ENCODE data around the gene DIP2A. TPM values are rescaled to one million over a fixed set of nuclear protein-coding genes. Genes with fewer than 3 reads are reported as not detected.
"Not testable (repeated sequence)": the region's sequence is repeated elsewhere in the genome, so short reads cannot be mapped to it uniquely, and the experiment has no call there.

The DIP2A gene
- total RNA-seq, 5 donors from 2014 or later (not counting 1 experiment from before 2014, with no cell fraction given), result 113 to 132 (median 128) TPM

DNA sequence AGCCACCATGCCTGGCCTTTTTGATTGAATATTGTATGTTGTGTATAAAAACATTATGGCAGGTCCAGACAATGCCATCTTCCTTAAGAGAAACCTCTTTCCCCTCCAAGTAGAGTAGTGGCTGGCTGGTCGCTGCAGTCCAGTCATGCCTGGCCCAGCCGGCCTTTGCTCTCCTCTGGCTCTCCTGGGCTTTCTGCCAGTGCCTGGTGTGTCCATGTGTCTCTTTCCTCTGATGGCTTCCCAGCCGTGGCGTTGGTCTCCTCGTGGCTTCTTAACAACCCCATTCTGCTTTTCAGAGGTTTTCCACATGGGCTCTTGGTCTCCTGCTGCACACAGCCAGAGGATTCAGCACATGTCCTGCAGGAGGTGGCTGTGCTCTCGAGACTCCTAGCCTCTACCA lies 58.7 kb downstream of the DIP2A start:
- peaks cover 54% of the 10 kb centered on the region for H3K36me3 Mint-ChIP-seq
- ChIA-PET POLR2A (no interaction called here), CTCF (no interaction called here)
- H3K9me3 ChIP-seq, result no peaks in the 10 kb centered on the region
- no peak overlapping the region for H3K27ac Mint-ChIP-seq
- H3K27ac ChIP-seq (ENCODE audit: low read length), result no peak overlapping the region
- H3K9me3 Mint-ChIP-seq, result peaks cover 0 to 4% (median 0%) of the 10 kb centered on the region in 3 donors
- H3K4me3 ChIP-seq (ENCODE audit: control insufficient read depth in 1 of 2, extremely low read depth in 1 of 2, low read length in 1 of 2), result no peak overlapping the region
- H3K4me1 ChIP-seq (ENCODE audit: control insufficient read depth in 1 of 2, extremely low read depth in 1 of 2, insufficient read depth in 2 of 2, low read length in 2 of 2), result peaks cover 7 to 11% of the 10 kb centered on the region in 2 experiments
- ATAC-seq (replicated peaks in 1 of 4), result no peak
- peaks cover 0 to 29% of the 10 kb centered on the region in 2 donors for H3K36me3 ChIP-seq (ENCODE audit: control insufficient read depth in 2 of 2, extremely low read depth in 1 of 2, insufficient read depth in 1 of 2, low read length in 1 of 2)
- H3K27me3 Mint-ChIP-seq, result no peaks in the 10 kb centered on the region
- peaks cover 25 to 32% (median 28%) of the 10 kb centered on the region in 3 donors for H3K4me1 Mint-ChIP-seq
- DNase-seq, result no peak
- H3K4me3 Mint-ChIP-seq, result peak overlapping the region in 1 of 3 donors; percentile 24
- 98% methylated on average over 6 of the region's 6 CpGs for WGBS (ENCODE audit: insufficient coverage)
- no peaks in the 10 kb centered on the region for H3K27me3 ChIP-seq (replicated peaks in 1 of 2; ENCODE audit: control insufficient read depth in 2 of 2, extremely low read depth in 1 of 2, insufficient read depth in 2 of 2, low read length in 1 of 2)

- Mint-ChIP-seq H3K27me3 (no peaks in the 10 kb centered on the region), H3K9me3 (peaks cover 0 to 4% (median 0%) of the 10 kb centered on the region in 3 donors), H3K27ac (peak overlapping the region in 1 of 2 donors; percentile 16), H3K4me1 (peaks cover 20 to 32% (median 24%) of the 10 kb centered on the region in 3 donors), H3K4me3 (no peak overlapping the region), H3K36me3 (peaks cover 51% of the 10 kb centered on the region)
- Histone ChIP-seq H3K27me3 (replicated peaks in 1 of 2; ENCODE audit: control insufficient read depth in 2 of 2, extremely low read depth in 1 of 2, insufficient read depth in 2 of 2, low read length in 1 of 2) (no peaks in the 10 kb centered on the region), H3K27ac (ENCODE audit: low read length) (no peak overlapping the region), H3K9me3 (no peaks in the 10 kb centered on the region), H3K4me1 (ENCODE audit: control insufficient read depth in 1 of 2, extremely low read depth in 1 of 2, insufficient read depth in 2 of 2, low read length in 2 of 2) (peaks cover 7 to 11% of the 10 kb centered on the region in 2 experiments), H3K4me3 (ENCODE audit: control insufficient read depth in 1 of 2, extremely low read depth in 1 of 2, low read length in 1 of 2) (no peak overlapping the region), H3K36me3 (ENCODE audit: control insufficient read depth in 2 of 2, extremely low read depth in 1 of 2, insufficient read depth in 1 of 2, low read length in 1 of 2) (peaks cover 0 to 32% of the 10 kb centered on the region in 2 donors)
- ChIA-PET CTCF (no interaction called here), POLR2A (interaction anchor here (0.7 to 0.9 kb wide), 2 partner anchors 9 to 128 kb away, joined by 3 to 6 read pairs; no protein-coding TSS in a partner anchor)
- ATAC-seq (replicated peaks in 1 of 4) (no peak), DNase-seq (no peak)
- WGBS (ENCODE audit: insufficient coverage), result 80% methylated on average over 1 of the region's 4 CpGs
Observed at GRCh38 chr21:46518983-46519583, 60.4 kb downstream of the DIP2A start.

DNA sequence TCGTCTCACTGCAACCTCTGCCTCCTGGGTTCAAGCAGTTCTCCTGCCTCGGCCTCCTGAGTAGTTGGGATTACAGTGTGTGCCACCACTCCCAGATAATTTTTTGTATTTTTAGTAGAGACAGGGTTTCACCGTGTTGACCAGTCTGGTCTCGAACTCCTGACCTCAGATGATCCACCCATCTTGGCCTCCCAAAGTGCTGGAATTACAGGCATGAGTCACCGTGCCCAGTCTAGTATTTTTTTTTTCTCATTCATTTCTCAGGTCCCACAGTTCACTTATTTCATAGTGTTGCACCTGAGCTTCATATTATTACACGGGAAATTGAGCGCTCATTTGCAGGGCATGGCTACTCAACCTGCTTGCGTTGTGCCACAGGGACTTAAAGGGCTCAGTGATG lies 68.7 kb downstream of the DIP2A start:
- peaks cover 0 to 27% of the 10 kb centered on the region in 2 donors for H3K36me3 ChIP-seq (ENCODE audit: control insufficient read depth in 2 of 2, extremely low read depth in 1 of 2, insufficient read depth in 1 of 2, low read length in 1 of 2)
- not testable (repeated sequence) for ATAC-seq (replicated peaks in 1 of 4)
- POLR2A ChIA-PET, result interaction anchor here in 1 of 2 donors (0.7 kb wide), 1 partner anchor 29 kb away, joined by 5 read pairs; no protein-coding TSS in a partner anchor

DNA sequence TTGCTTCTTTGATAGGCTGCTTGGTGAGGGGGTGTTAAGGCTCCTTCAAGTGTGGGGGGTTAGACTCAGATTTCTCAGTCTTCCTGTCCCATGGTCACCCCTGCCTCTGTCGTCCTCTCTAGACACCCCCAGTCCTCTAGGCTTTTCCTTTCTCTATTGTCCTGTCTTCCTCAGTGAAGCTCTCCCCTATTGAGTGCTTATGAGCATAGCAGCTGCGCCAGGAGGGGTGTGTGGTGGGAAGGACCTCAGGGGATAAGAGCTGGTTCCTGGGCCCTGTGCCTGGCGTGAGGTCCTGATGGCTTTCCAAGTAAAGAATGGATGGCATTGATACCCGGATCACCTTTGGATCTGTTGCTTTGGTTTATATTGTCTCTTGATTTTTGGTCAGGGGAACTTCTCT lies 69.1 kb downstream of the DIP2A start:
- H3K9me3 Mint-ChIP-seq, result no peaks in the 10 kb centered on the region
- H3K4me1 Mint-ChIP-seq, result peaks cover 48 to 52% (median 48%) of the 10 kb centered on the region in 3 donors
- Histone ChIP-seq H3K4me1 (ENCODE audit: control insufficient read depth in 1 of 2, extremely low read depth in 1 of 2, insufficient read depth in 2 of 2, low read length in 2 of 2) (peaks cover 12 to 25% of the 10 kb centered on the region in 2 experiments), H3K27me3 (replicated peaks in 1 of 2; ENCODE audit: control insufficient read depth in 2 of 2, extremely low read depth in 1 of 2, insufficient read depth in 2 of 2, low read length in 1 of 2) (no peaks in the 10 kb centered on the region), H3K4me3 (ENCODE audit: control insufficient read depth in 1 of 2, extremely low read depth in 1 of 2, low read length in 1 of 2) (no peak overlapping the region), H3K9me3 (no peaks in the 10 kb centered on the region), H3K27ac (ENCODE audit: low read length) (no peak overlapping the region), H3K36me3 (ENCODE audit: control insufficient read depth in 2 of 2, extremely low read depth in 1 of 2, insufficient read depth in 1 of 2, low read length in 1 of 2) (peaks cover 0 to 28% of the 10 kb centered on the region in 2 donors)
- 86% methylated on average over 1 of the region's 4 CpGs for WGBS (ENCODE audit: insufficient coverage)
- ATAC-seq (replicated peaks in 1 of 4) (no peak), DNase-seq (no peak)
- ChIA-PET POLR2A (interaction anchor here in 1 of 2 donors (0.5 kb wide), 1 partner anchor 117 kb away, joined by 3 read pairs; no protein-coding TSS in a partner anchor), CTCF (interaction anchor here in 1 of 2 donors (0.6 kb wide), 1 partner anchor 20 kb away, joined by 10 read pairs; no protein-coding TSS in a partner anchor)
- peaks cover 37% of the 10 kb centered on the region for H3K36me3 Mint-ChIP-seq
- peak overlapping the region in 1 of 2 donors; percentile 48 for H3K27ac Mint-ChIP-seq
- no peak overlapping the region for H3K4me3 Mint-ChIP-seq
- H3K27me3 Mint-ChIP-seq, result no peaks in the 10 kb centered on the region

More for the DNA sequence above, 68.7 kb downstream of the DIP2A start:
- H3K36me3 Mint-ChIP-seq, result peaks cover 35% of the 10 kb centered on the region
- H3K27me3 Mint-ChIP-seq; H3K4me3 ChIP-seq (ENCODE audit: control insufficient read depth in 1 of 2, extremely low read depth in 1 of 2, low read length in 1 of 2); H3K27ac ChIP-seq (ENCODE audit: low read length); DNase-seq; H3K9me3 ChIP-seq; H3K27me3 ChIP-seq (replicated peaks in 1 of 2; ENCODE audit: control insufficient read depth in 2 of 2, extremely low read depth in 1 of 2, insufficient read depth in 2 of 2, low read length in 1 of 2); H3K9me3 Mint-ChIP-seq; CTCF ChIA-PET; H3K4me3 Mint-ChIP-seq: not testable (repeated sequence)
- H3K4me1 ChIP-seq (ENCODE audit: control insufficient read depth in 1 of 2, extremely low read depth in 1 of 2, insufficient read depth in 2 of 2, low read length in 2 of 2), result peaks cover 12 to 25% of the 10 kb centered on the region in 2 experiments
- peak overlapping the region in 1 of 2 donors; percentile 48 for H3K27ac Mint-ChIP-seq
- 94% methylated on average over 3 of the region's 8 CpGs for WGBS (ENCODE audit: insufficient coverage)
- peaks cover 45 to 49% (median 46%) of the 10 kb centered on the region in 3 donors for H3K4me1 Mint-ChIP-seq

GRCh38 chr21:46532080-46532479 lies 73.4 kb downstream of the DIP2A start:
- Mint-ChIP-seq H3K4me3 (peak overlapping the region in 2 of 3 donors; percentile 18 to 23), H3K9me3 (no peaks in the 10 kb centered on the region), H3K27me3 (no peaks in the 10 kb centered on the region), H3K27ac (peak overlapping the region; percentile 91 to 95), H3K36me3 (peaks cover 41% of the 10 kb centered on the region), H3K4me1 (peaks cover 45 to 50% (median 47%) of the 10 kb centered on the region in 3 donors)
- Histone ChIP-seq H3K9me3 (no peaks in the 10 kb centered on the region), H3K4me1 (ENCODE audit: control insufficient read depth in 1 of 2, extremely low read depth in 1 of 2, insufficient read depth in 2 of 2, low read length in 2 of 2) (peaks cover 8 to 16% of the 10 kb centered on the region in 2 experiments), H3K27ac (ENCODE audit: low read length) (no peak overlapping the region), H3K36me3 (ENCODE audit: control insufficient read depth in 2 of 2, extremely low read depth in 1 of 2, insufficient read depth in 1 of 2, low read length in 1 of 2) (peaks cover 14 to 58% of the 10 kb centered on the region in 2 donors), H3K27me3 (replicated peaks in 1 of 2; ENCODE audit: control insufficient read depth in 2 of 2, extremely low read depth in 1 of 2, insufficient read depth in 2 of 2, low read length in 1 of 2) (no peaks in the 10 kb centered on the region), H3K4me3 (ENCODE audit: control insufficient read depth in 1 of 2, extremely low read depth in 1 of 2, low read length in 1 of 2) (no peak overlapping the region)
- ChIA-PET POLR2A (interaction anchor here (0.7 to 1.4 kb wide), 5 partner anchors 10 to 105 kb away, joined by 3 to 5 read pairs (median 4); no protein-coding TSS in a partner anchor), CTCF (interaction anchor here (0.6 to 2.3 kb wide), 6 partner anchors 20 to 107 kb away, joined by 3 to 12 read pairs (median 6); partner anchors contain the start of gene PRMT2 (in 1 of the 2))
- DNase-seq (peak in 33 of 35 experiments; percentile 8 to 72 (median 36)), ATAC-seq (replicated peaks in 1 of 4) (peak; percentile 76 to 96 (median 93))
- WGBS (ENCODE audit: insufficient coverage), result 80% methylated on average over 3 of the region's 7 CpGs

DNA sequence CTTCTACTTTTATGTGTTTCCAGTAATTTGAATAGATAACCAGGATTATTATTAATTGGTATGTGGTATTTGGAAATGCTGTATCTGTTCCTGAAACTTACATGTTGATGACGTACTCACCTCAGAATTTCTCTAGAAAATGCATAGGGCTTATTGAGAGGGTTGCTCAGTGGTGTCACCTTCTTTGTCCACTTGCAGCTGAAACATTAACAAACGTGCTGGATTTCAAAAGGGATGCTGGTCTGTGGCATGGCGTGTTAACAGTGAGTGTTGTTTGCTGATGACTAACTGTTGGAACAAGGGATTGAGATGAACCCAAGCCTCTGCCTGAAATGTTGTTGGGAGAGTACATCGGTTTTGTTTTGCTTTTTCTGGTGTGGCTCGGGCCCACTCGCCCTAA lies 78.3 kb downstream of the DIP2A start:
- H3K27me3 Mint-ChIP-seq, result no peaks in the 10 kb centered on the region
- H3K27ac ChIP-seq (ENCODE audit: low read length), result no peak overlapping the region
- H3K36me3 ChIP-seq (ENCODE audit: control insufficient read depth in 2 of 2, extremely low read depth in 1 of 2, insufficient read depth in 1 of 2, low read length in 1 of 2), result peaks cover 24 to 83% of the 10 kb centered on the region in 2 donors
- no peaks in the 10 kb centered on the region for H3K27me3 ChIP-seq (replicated peaks in 1 of 2; ENCODE audit: control insufficient read depth in 2 of 2, extremely low read depth in 1 of 2, insufficient read depth in 2 of 2, low read length in 1 of 2)
- H3K9me3 Mint-ChIP-seq, result no peaks in the 10 kb centered on the region
- peaks cover 49 to 56% (median 56%) of the 10 kb centered on the region in 3 donors for H3K4me1 Mint-ChIP-seq
- no peak overlapping the region for H3K4me3 Mint-ChIP-seq
- DNase-seq (no peak), ATAC-seq (replicated peaks in 1 of 4) (no peak)
- H3K27ac Mint-ChIP-seq, result peak overlapping the region; percentile 19 to 76
- no peak overlapping the region for H3K4me3 ChIP-seq (ENCODE audit: control insufficient read depth in 1 of 2, extremely low read depth in 1 of 2, low read length in 1 of 2)
- ChIA-PET POLR2A (no interaction called here), CTCF (no interaction called here)
- H3K4me1 ChIP-seq (ENCODE audit: control insufficient read depth in 1 of 2, extremely low read depth in 1 of 2, insufficient read depth in 2 of 2, low read length in 2 of 2), result peaks cover 0 to 3% of the 10 kb centered on the region in 2 experiments
- WGBS (ENCODE audit: insufficient coverage), result 93% methylated on average over 5 of the region's 6 CpGs
- no peaks in the 10 kb centered on the region for H3K9me3 ChIP-seq
- peaks cover 67% of the 10 kb centered on the region for H3K36me3 Mint-ChIP-seq

Data from T-cell (primary cell).